Ureter (tissue), 1 donor: ENCODE data around the gene OMA1. TPM values are rescaled to one million over a fixed set of nuclear protein-coding genes. Genes with fewer than 3 reads are reported as not detected.
"Not testable (repeated sequence)": the region's sequence is repeated elsewhere in the genome, so short reads cannot be mapped to it uniquely, and the experiment has no call there.

Source experiments
- DNase-seq: peaks from one replicate; pipeline ENCODE4 v3.0.0-alpha.2; 2020; ENCODE audit warnings: low spot score
- total RNA-seq: library from RNA; stranded (reverse); gene quantifications from one replicate; pipeline ENCODE4 v1.2.4, GENCODE V29; 2023
- donor health status: DM: yes; HTN: yes; CAD: no.

OMA1 gene
- total RNA-seq, 1 donor from 2014 or later: 50.8 TPM

DNA sequence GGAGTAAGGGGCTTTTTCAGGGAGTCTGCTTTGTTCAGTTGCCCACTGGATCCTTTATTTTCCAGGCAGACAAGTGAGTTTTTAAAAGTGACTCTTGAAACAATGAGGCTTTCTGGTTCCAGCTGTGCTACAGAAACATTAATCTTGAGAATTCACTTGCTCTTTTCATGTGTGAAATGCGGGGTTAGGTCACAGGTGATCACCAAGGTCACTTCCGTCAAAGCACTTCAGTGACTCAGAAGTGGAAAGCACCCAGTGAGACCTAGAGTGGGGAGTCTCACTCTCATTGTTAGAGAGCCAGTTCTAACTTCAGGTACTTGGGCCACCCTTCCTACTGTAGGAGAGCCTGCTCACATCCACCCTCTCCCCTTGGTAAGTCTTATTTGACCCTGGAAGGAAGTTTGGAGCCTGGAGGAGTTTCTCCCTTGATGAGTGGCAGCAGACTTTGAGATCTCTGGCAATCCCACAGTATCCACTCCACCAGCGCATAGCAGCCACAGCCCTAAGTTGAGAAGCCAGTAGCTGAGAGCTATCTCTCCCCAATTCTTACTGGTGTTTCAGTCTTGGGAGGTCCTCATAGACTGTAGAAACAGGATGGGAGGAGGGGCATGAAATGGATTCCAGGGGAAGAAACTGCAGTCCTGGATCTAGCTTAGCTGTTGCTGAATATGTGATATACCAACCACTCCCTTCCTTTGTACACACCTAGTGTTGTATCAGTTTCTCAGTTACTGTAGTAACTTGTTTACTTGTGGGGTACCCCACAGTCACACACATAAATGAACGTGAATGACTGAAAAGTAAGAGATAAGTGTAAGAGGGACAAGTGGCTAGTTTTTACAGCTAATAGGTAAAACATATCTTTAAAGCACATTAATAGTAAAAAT is 27.4 kb upstream of the OMA1 start:
- DNase-seq: no peak

DNA sequence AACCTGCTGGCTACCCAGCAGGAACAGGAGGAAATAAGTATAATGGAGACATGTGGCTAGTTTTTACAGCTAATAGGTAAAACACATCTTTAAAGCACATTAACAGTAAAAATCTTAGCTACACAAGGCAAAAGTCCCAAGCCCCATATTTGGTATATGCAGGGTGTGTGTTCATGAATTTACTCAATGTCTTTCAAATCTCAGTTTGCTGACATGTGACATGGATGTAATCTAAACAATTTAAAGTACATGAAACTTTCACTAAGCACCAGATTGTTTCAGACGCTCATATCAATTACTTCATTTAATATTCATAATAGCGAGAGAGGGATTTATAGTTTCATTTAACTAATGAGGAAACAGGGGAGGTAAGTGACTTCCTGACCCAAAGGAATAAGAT is 26.6 kb upstream of the OMA1 start:
- DNase-seq: no peak

DNA sequence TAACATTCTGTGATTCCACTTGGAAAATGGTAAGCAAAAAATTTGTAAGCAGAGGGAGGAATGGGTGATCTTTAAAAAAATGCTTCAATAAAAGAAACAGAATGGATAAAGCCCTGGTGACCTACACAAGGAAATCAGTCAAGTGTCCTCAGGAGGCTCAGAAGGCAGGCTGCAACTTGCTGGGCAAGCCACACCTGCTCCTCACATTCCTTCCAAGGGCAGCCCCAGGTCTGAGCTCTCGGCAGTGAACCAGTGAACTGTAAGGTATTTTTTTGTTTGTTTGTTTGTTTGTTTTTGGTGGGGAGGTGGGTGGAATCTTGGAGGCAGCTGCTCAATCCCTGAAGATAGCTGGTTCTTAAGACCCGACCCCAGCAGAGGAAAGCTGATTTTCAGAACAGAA is 26.2 kb upstream of the OMA1 start:
- peak; percentile 78 for DNase-seq

DNA sequence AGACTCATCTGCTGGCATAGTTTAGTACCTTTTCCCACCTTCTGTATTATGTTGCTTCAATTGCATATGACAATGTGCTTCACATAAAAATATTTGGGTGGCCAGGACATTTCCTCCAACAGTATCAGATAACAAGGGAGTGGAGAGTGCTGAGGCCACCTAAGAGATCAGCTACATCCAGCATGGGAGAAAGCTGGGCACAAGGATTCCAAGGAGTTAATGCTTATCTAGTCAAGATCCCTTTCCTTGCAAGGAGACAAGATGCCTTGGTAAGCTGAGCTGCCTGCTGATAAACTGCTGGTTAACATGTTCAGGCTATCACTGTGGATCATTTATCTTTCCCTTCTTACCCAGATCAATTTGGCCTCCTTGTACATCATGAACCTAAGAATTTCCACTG is 25.1 kb upstream of the OMA1 start:
- no peak for DNase-seq

DNA sequence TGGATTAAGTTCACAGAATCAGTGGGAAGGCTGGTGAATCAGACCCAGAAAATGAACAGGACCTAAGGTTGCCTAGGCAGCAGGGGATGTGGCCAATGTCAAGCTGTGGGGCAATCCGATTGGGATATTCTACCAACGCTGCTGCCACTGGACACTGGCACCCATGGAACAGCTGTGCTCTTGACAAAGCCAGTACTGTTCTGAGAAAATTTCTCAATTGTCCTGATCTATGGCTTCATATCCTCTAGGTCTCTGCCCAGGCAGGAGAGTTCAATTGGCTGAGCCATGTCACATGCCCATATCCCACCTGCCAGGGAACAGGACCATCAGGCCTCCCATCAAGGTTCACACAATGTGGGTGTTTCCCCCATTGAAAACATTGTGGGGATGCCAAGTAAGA is 24.3 kb upstream of the OMA1 start:
- DNase-seq: no peak

DNA sequence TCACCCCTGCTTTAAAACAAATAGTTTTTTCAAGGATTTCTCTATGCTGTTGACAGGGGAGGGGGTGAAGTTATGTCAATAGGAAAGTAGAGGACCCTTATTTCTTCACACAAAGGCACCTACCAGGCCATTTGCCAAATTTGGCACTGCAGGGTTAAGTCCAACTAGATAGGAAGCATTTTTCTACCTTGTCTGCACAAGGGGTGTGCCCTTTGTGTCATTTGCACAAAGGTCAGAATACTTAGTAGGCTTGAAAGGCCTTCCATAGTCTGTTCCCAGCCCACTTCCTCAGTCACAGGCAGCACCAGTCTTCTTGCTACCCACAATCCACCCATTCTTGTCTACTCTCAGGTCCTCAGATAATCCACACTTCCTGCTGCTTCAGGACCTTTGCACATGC is 23.6 kb upstream of the OMA1 start:
- DNase-seq: no peak

DNA sequence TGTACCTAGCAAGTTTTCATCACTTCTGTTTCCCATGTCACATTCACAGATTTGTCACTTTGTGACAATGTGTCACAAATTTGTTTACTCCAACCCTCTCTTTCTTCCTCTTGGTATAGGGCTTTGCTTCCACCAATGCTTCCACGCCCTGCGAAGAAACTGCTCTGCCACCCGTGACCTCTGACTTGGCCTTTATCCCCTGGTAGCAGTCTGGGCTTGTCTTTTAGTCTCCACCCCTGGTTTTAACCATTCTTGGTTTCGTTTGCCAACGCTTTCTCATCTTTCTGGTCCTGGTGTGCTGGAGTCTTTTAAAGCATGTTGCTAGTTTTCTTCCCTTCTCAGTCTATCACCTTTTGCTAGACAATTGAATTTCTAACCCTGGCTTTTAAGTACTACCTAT is 22.4 kb upstream of the OMA1 start:
- DNase-seq: no peak

DNA sequence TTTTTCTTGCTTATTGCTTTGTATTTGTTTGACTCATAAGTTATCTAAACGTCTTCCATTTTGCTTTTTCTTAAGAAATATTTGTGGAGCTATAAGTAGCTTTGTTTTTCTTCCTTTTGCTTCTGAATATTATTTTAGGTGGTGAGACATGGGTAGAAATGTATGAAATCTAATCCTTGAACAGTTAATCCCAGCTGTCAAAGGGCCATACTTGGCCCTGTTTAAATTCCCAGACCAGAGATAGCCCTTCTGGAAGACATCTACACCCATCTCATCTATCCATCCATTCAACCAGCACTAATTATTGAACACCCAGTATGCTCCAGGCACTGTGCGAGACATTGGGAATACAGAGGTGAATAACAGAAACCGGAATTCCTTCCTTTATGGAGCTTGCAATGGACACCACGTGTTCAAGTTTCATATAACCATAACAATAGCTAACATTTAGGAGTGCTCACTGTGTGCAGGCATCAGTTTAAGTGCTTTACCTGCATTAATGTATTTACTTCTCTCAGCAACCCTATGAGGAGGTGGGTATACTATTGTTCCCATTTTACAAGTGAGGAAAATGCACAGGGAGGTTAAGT is 21.8 kb upstream of the OMA1 start:
- DNase-seq: no peak

DNA sequence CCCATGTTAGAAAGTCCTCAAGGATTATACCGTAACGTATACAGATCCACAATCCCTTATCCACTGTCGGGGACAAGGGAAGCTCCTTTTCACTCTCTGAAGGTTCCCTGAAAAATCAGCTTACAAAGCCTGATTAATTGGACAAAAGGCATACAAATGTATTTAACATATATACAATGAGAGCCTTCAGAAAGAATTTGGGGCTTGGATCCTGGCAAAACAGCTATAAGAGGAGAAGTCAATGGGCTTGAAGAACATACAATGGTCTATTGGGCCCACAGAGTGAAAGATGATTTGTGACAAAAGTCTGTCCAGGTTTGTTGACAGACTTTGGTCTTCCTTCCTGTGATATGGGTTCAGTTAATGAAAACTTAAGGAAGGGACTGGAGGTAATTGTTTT is 19.8 kb upstream of the OMA1 start:
- no peak for DNase-seq

DNA sequence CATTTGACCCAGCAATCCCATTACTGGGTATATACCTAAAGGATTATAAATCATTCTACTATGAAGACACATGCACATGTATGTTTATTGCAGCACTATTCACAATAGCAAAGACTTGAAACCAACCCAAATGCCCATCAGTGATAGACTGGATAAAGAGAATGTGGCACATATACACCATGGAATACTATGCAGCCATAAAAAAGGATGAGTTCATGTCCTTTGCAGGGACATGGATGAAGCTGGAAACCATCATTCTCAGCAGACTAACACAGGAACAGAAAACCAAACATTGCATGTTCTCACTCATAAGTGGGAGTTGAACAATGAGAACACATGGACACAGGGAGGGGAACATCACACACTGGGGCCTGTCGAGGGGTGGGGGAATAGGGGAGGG is 17.2 kb upstream of the OMA1 start:
- DNase-seq: not testable (repeated sequence)

DNA sequence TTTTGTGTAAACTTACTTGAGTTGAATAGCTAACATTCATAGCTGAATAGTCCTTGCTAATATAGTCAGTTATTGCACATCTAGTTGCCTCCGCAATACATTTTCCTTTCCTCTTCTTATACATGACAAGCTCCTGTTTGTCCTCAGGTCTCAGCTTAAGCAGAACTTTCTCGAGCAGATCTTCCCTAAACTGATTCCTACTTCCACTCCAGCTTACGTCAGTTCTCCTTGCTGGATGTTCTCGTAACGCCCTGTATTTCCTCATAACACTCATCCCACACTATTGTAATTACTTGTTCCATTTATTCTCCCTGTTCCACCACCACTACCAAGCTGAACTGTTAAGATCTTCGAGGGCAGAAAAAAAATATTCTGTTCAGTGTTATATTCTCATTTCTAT is 15.1 kb upstream of the OMA1 start:
- DNase-seq: no peak

DNA sequence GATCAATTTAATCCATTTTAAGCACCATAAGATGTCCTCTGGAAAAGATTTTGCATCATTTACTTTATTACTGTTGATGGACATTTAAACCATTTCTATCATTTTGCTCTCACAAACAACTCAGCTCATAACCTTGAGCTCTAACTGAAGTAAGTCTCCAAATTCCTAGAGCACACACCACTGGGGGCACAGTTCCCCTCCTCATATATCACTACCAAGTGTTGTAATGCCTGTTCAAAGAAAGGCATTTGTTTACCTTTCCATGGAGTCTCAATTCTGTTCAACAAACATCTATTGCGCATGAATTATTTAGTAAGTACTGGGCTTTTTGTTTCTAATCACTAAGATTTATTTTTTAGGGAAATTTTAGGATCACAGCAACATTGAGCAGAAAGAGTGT is 8.9 kb upstream of the OMA1 start:
- DNase-seq: no peak

DNA sequence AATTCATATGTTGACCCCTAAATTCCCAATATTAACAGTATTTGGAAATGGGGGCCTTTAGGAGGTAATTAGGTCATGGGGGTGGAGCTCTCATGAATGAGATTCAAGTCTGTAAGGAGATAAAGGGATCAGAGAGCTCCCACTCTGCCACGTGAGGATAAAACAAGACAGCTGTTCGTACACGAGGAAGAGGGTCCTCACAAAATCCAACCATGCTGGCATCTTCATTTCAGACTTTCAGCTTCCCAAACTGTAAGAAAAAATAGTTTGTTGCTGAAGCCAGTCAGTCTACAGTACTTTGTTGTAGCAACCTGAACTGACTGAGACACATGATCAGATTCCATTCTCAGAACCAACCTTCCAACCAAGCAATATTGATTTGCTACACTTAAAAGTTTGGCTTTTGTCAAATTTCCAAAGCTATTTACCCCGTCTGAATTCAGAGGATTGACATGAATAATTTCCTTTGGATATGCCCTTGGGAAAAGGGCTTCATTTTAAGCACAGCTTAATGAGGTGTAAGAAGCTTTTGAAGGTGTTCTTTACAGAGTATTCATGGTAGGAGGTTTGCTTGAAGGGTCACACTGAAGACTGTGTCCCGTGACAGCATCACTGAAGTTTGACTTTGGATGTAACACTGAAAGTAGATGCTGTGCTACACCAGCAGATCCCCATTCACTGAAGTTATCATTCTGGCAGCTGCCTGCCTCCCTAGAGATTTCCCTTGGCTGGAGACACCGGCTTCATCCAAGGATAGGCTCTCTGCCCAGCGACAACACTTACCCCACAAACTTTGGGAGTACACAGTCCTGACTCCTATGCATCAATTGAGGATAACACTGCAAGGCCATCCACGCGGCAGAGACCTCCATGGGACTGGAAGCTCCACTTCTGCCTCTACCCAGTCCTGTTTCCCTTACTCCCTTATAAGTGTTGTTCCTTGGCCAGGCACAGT is 4.9 kb upstream of the OMA1 start:
- no peak for DNase-seq

DNA sequence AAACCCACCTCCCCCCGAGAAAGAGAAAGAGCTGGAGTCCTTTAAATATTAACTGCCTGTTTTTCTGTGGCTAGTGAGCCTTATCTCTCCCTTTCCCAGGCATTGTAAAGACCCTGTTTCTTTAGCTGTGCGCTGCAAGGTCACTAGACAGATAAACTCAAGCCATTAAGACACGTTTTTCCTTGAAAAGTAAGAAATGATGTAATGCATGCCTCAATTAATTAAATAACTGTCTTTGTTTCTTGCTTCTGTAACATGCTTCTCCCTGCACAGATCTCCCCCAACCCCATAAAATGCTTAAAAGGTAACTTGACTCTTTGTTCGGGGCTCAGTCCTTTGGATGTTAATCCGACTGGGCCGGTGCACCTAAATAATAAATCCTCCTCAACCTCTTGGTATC is 2.8 kb upstream of the OMA1 start:
- DNase-seq: not testable (repeated sequence)

DNA sequence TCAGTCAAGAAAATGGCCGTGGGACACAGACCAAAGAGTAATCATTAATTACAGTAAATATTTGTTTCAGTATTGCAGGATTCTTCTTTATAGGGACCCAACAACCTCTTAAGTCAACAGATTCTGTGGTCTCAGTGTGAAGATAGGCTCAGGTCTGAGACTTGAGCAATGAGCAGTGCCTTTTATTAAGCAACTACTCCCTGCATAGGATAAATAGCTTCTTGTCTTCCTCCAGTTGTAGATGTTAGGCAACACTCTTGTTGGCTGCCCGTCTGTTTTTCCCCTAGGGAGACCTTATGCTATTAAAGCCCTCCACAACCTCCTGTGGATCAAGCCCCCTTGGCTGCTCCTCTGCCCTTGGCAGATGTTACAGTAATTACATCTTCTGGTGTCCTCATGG is 1.8 kb upstream of the OMA1 start:
- no peak for DNase-seq

DNA sequence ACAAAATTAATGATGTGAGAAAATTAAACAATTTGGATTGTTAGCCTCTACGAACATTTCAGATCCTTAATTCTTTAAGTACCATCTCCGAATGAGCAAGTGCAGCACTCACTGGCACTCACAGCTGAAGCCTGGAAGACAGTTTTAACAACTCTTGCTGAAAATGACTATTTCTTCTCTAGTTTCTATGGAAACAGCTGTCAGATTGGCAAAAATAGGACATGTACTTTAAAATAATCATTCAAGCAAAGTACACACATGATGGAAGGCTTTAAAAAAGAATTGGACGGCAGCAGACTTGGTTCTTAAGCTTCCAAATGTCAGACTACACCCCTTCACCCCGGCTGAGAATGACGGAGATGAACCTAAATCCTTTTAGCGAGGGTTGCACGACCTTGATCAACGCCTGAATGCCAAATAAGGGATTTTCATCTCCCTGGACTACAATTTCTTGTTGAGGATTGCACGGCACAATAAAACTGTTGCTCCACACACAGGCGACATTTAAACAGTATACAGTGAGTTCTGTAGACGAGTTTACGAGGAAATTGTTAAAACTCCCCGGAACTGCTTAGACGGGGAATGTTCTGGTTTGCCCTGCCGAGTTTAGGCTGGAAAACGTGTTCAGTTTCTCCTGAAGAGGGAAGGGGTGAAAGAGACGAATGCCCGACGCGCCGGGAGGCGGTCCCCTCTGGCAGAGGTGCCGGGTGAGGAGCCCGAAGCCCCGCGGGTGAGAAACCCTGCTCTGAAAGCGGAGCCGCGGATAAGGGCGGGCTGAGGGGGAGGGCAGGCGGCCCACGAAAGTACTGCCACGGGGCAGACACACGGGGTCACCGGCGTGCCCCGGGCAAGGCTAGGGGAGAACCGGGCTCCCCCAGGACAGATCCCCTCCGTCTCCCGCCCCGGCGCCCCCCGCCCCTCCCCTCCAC is 671 bp downstream of the OMA1 start:
- DNase-seq: peak; percentile 89

DNA sequence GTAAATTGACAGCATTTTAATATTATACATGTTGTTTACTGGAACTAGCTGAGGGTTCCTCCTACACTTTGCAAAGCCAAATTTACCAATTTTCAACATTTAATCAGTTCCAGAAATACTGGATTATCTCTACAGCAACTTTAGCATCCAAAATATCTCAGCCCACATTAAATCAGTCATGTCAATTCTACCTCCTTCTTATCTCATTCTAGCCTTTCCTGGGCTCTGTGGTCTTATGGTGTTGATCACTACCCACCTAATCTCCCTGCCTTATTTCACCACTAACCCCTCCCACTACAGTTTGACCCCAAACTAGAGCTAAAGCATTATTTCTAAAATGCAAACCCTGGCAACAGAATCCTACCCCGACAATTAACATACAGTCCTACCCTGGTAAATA is 3.3 kb downstream of the OMA1 start:
- DNase-seq: no peak

DNA sequence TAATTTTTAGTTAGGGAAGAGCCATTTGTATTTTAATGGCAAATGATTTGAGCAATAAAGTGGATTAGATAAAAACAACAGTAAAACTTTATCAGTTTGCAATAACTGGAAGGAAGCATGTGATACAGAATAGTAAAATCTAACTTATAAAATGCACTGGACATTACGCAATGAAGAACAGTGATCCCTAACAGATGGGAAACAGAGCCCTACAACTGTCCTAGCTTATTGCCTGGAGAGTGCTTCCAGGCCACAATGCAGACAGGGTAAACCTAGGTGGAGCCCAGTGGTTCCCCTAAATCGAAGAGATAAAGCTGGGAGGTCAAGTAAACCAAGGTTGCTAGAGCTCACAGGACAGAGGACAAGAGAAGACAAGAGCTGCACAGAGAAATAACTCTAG is 7.0 kb downstream of the OMA1 start:
- DNase-seq: no peak

DNA sequence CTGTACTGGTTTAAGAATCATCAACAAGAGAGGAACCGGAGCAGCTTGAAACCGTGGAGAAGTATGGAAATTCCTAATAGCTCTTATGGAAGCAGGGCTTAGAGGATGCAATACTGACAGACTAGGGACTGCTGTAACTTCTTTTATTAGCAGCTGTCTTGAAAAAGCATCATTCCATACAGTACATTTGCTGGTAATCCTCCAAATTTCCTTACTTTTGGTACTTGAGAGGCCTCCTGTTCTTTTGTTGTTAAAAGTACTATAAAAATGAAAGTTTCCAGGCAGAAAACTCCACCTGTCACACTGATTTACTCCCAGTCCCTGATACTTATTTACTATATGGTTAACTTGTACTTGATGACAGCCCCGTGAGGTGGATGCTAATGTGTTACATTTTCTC is 7.7 kb downstream of the OMA1 start:
- no peak for DNase-seq

DNA sequence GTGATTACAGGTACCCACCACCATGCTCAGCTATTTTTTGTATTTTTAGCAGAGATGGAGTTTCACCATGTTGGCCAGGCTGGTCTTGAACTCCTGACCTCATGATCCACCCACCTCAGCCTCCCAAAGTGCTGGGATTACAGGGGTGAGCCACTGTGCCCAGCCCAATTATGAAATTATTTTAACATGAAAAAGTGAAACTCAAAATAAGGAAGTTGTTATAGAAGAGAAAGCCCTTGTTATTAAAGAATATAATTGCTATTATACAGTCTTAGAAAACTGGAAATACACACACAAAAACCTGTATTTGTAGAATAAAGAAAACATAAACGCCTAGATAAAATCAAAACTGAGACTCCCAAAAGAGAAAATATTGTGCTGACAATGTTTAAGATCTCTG is 14.7 kb downstream of the OMA1 start:
- DNase-seq: not testable (repeated sequence)

DNA sequence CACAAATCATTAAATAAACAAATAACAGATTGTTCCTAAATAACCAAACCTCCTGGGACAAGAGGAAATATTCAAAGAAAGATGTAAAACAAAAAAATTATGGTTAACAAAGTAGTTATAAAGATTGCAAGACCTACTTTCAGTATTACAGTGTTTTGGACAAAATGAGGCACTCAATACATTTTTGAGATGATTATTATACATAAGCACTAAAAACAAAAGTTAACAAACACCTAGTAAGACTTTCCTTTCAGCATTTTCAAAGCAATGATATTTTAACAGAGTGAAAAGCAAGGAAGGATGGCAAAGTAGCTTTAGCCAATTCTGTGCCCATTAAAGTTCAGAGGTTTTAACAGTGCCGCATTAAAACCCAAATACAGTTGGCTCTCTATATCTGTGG is 17.2 kb downstream of the OMA1 start:
- no peak for DNase-seq
